ENCODE results near the gene STIM2. TPM values are rescaled to one million over a fixed set of nuclear protein-coding genes. Genes with fewer than 3 reads are reported as not detected.

STIM2 gene
- total and polyA plus RNA-seq, 2 donors (not counting 3 experiments of a cell fraction or from before 2014, with no cell fraction given): 21.0 to 21.2 TPM

DNA sequence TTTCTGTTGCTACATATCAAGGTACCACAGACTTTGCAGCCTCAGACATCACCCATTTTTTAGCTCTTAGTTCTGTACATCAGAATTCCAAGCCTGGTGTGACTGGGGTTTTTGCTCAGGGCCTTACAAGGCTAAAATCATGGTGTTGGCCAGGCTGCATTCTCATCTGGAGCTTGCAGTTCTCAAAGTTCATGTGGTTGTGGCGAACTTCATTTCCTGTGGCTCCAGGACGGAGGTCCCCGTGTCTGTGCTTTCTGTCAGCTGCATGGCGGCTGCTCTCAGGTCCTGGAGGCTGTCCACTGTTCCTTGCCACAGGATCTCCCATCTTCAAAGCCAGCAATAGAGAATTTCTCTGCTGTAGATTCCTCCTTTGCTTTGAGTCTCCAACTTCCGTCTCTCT, 157.4 kb downstream of the STIM2 start:
- CTCF ChIA-PET: no interaction called here
- H3K9me1 ChIP-seq (replicated peaks; ENCODE audit: control insufficient read depth, extremely low read depth, insufficient read depth, low read length): no peaks in the 10 kb centered on the region
- POLR2A ChIA-PET: no interaction called here
- no peak overlapping the region for H3K27ac ChIP-seq (ENCODE audit: insufficient read depth, low read depth, low read length)
- DNase-seq (ENCODE audit: low read depth, low spot score): no peak
- TF ChIP-seq EZH2 (IDR thresholded peaks at IDR 0.05; ENCODE audit: borderline replicate concordance, low read depth, low read length, severe bottlenecking): no peak
- no peak for TF ChIP-seq FOS (IDR thresholded peaks at IDR 0.05; ENCODE audit: borderline replicate concordance, insufficient read depth, low read length)
- no peak for TF ChIP-seq GATA2 (IDR thresholded peaks at IDR 0.05; ENCODE audit: insufficient read depth, insufficient read length, low read depth, low read length)
- no peak for TF ChIP-seq POLR2AphosphoS5 (IDR thresholded peaks at IDR 0.05; ENCODE audit: insufficient read depth, low read depth, low read length)
- TF ChIP-seq, protein P1, sequence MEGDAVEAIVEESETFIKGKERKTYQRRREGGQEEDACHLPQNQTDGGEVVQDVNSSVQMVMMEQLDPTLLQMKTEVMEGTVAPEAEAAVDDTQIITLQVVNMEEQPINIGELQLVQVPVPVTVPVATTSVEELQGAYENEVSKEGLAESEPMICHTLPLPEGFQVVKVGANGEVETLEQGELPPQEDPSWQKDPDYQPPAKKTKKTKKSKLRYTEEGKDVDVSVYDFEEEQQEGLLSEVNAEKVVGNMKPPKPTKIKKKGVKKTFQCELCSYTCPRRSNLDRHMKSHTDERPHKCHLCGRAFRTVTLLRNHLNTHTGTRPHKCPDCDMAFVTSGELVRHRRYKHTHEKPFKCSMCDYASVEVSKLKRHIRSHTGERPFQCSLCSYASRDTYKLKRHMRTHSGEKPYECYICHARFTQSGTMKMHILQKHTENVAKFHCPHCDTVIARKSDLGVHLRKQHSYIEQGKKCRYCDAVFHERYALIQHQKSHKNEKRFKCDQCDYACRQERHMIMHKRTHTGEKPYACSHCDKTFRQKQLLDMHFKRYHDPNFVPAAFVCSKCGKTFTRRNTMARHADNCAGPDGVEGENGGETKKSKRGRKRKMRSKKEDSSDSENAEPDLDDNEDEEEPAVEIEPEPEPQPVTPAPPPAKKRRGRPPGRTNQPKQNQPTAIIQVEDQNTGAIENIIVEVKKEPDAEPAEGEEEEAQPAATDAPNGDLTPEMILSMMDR (IDR thresholded peaks at IDR 0.05; ENCODE audit: extremely low read depth in 1 of 2, insufficient read depth in 1 of 2, low read depth in 1 of 2, low read length in 2 of 2): no peak
- TF ChIP-seq POLR2A (IDR thresholded peaks at IDR 0.05; ENCODE audit: low read depth, low read length): no peak
- TF ChIP-seq JUN (IDR thresholded peaks at IDR 0.05; ENCODE audit: borderline replicate concordance, insufficient read depth, insufficient read length, low read depth): no peak
- TF ChIP-seq MAX (IDR thresholded peaks at IDR 0.05; ENCODE audit: insufficient read depth, insufficient read length): no peak
- TF ChIP-seq MYC (IDR thresholded peaks at IDR 0.05; ENCODE audit: low read depth, low read length): no peak
- no TSS peak for BruUV-seq (replicated peaks)
- H3K36me3 ChIP-seq (ENCODE audit: control insufficient read depth in 2 of 2, extremely low read depth in 1 of 2, insufficient read depth in 2 of 2, low read length in 2 of 2): no peaks in the 10 kb centered on the region
- no peak overlapping the region for H3K9ac ChIP-seq (replicated peaks; ENCODE audit: extremely low read depth, insufficient read depth, low read length)
- H3K4me3 ChIP-seq (replicated peaks in 1 of 3; ENCODE audit: insufficient read depth in 1 of 3, low read depth in 1 of 3, low read length in 3 of 3): no peak overlapping the region
- H3K79me2 ChIP-seq (ENCODE audit: control insufficient read depth, insufficient read depth, low read length): no peaks in the 10 kb centered on the region
- no peaks in the 10 kb centered on the region for H3K4me1 ChIP-seq (ENCODE audit: control insufficient read depth, extremely low read depth, insufficient read depth, low read length)
- intact Hi-C loops (cut with micrococcal nuclease): no loop called here
- no peaks in the 10 kb centered on the region for H3K27me3 ChIP-seq (ENCODE audit: control insufficient read depth in 2 of 2, insufficient read depth in 2 of 2, low read length in 2 of 2)
- no peaks in the 10 kb centered on the region for H3K9me3 ChIP-seq (replicated peaks; ENCODE audit: control insufficient read depth, insufficient read depth, low read length)
- no peak overlapping the region for H3K4me2 ChIP-seq (ENCODE audit: insufficient read depth, low read length)
- FAIRE-seq: no peak
- no peaks in the 10 kb centered on the region for H4K20me1 ChIP-seq (replicated peaks; ENCODE audit: control insufficient read depth, extremely low read depth, insufficient read depth, low read length)
- no peak overlapping the region for H2AFZ ChIP-seq (ENCODE audit: low read depth, low read length)
- dilution Hi-C loops (cut with MboI; ENCODE audit: extremely low pct_ligation_motif_present, low sequenced_read_pairs): no loop called here

All from endothelial cell of umbilical vein (primary cell).